Breast epithelium (tissue), 3 donors: Measurements from ENCODE around the gene ASB6.

Source experiments
- POLR2A ChIP-seq: fragments of 450-650 bp; IDR thresholded peaks from one replicate; pipeline ENCODE4 v1.6.1; 2016; ENCODE audit warnings: antibody characterized with exemption, mild to moderate bottlenecking, moderate library complexity
- POLR2AphosphoS5 ChIP-seq, 3 donors: sonication (generic); formaldehyde crosslinking; IDR thresholded peaks; one replicate each; pipeline ENCODE4 v1.6.1; 2017; ENCODE audit warnings: antibody characterized with exemption in 3 of 3
- TF ChIP-seq, protein P1 (sequence below), 3 donors: fragments of 450-650 bp; IDR thresholded peaks; one replicate each; pipeline ENCODE4 v1.5.1; 2016 to 2017; ENCODE audit warnings: antibody characterized with exemption in 3 of 3, mild to moderate bottlenecking in 3 of 3, moderate library complexity in 3 of 3

DNA sequence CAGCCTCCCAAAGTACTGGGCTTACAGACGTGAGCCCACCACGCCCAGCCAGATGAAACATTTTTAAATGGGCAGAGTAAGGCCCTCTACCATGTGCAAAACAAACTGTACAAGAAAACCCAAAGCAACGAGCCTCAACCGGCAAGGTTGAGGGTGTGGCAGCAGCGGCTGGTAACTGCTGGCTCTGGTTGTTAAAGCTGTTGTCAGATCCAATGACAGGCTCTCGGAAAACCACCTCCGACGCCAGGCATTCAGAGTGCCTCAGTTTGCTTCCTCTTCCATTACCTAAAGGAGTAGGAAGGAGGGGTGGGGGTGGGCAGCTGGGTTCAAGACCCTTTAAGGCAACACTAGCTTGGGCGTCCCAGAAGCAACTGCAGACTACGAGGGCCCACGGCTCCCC, 2.4 kb upstream of the ASB6 start:
- TF ChIP-seq POLR2A (no peak), POLR2AphosphoS5 (IDR thresholded peaks at IDR 0.05) (no peak)
- TF ChIP-seq, protein P1, sequence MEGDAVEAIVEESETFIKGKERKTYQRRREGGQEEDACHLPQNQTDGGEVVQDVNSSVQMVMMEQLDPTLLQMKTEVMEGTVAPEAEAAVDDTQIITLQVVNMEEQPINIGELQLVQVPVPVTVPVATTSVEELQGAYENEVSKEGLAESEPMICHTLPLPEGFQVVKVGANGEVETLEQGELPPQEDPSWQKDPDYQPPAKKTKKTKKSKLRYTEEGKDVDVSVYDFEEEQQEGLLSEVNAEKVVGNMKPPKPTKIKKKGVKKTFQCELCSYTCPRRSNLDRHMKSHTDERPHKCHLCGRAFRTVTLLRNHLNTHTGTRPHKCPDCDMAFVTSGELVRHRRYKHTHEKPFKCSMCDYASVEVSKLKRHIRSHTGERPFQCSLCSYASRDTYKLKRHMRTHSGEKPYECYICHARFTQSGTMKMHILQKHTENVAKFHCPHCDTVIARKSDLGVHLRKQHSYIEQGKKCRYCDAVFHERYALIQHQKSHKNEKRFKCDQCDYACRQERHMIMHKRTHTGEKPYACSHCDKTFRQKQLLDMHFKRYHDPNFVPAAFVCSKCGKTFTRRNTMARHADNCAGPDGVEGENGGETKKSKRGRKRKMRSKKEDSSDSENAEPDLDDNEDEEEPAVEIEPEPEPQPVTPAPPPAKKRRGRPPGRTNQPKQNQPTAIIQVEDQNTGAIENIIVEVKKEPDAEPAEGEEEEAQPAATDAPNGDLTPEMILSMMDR (IDR thresholded peaks at IDR 0.05) = no peak
